Measurements from ENCODE around the gene DSEL. TPM values are rescaled to one million over a fixed set of nuclear protein-coding genes. Genes with fewer than 3 reads are reported as not detected.

DSEL gene
- polyA plus RNA-seq = 1 to 10 TPM; 1.0 to 6.4 (median 4.8) TPM

DNA sequence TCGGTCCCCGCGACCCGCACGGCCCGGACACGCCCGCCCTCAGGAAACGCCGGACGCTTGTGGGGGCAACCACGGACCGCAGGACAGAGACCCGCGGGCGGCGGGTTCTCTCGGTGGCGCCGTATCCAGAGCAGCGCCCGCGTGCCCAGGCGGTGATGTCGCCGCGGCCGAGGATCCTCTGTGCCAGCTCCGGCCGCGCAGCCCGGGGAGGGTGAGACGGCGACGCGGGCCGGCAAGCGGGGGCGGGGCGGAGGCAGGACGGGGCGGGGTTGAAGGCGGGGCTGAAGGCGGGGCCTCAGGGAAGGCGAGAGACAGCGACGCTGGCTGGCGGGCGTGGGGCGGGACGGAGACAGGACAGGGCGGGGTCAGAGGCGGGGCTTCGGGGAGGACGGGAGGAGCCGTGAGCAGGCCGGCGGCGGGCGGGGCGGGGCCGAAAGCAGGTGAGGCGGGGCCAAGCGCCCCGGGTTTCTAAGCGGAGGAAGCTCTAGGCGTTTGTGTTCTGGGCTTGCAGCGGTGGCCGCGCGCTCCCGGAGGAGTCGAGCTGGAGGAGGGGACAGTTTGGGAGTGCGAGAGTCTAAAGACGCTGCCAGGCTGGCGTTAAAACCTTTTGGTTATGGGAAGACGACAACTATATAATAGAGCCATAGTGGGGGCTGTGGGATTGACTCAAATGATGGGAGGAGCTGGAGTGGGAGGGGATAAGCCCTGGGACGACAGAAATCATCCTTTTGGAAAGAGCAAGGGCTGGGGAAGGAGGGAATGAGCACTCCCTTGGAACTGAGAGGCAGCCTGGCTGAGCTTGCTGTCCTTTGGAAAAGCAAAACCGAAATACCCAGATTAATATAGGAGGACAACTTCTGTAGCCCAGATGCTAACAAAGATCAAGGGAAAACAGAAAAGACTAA is at the start of gene DSEL:
Gene DSEL, minus strand, starts transcription at position 182 of the 905 bp plus-strand sequence. CDS start 2,112 bp downstream, outside the sequence.
- WGBS, 3 donors = 0% methylated on average over 74 to 79 of the region's 79 CpGs
- no peak within 1 kb of the TSS for H3K27ac ChIP-seq (ENCODE audit: low read depth, low read length)

- no peak overlapping the region for H3K27ac ChIP-seq (ENCODE audit: low read depth, low read length)
- WGBS, 3 donors = 57 to 67% (median 60%) methylated on average over 2 of the region's 2 CpGs
Observed at GRCh38 chr18:67553437-67553836, 36.9 kb upstream of the DSEL start.

- H3K27ac ChIP-seq (ENCODE audit: low read depth, low read length) = no peak overlapping the region
- 60 to 75% (median 72%) methylated on average over 3 of the region's 3 CpGs for WGBS, 3 donors
Observed at GRCh38 chr18:67550872-67551520, 34.5 kb upstream of the DSEL start.

- WGBS, 3 donors = 36 to 65% (median 62%) methylated on average over 4 of the region's 4 CpGs
- no peak overlapping the region for H3K27ac ChIP-seq (ENCODE audit: low read depth, low read length)
Observed at GRCh38 chr18:67549946-67550345, 33.4 kb upstream of the DSEL start.

DNA sequence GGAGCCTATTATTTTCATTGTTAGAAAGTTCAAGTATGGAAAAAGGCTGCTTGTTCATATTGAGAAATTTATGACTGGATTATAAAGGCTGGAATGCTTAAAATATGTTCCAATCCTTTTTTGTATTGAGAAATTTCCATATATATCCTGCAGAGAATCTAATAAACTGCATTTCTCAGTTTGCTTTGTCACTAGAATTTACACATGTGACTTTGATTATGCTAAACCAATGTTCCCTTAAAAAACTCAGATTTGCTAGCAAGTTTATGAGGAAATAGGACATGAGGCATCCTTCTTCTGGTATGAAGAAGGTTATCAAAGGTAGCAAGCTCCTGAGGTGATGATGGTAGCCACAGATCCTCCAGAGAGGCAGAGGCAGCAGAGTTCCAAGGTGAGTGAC is 29.2 kb upstream of the DSEL start:
- no peak overlapping the region for H3K27ac ChIP-seq (ENCODE audit: low read depth, low read length)

- WGBS, 3 donors = 82 to 88% (median 82%) methylated on average over 5 of the region's 5 CpGs
- H3K27ac ChIP-seq (ENCODE audit: low read depth, low read length) = no peak overlapping the region
Observed at GRCh38 chr18:67540559-67540958, 24.0 kb upstream of the DSEL start.

GRCh38 chr18:67531929-67532328 is 15.4 kb upstream of the DSEL start:
- H3K27ac ChIP-seq (ENCODE audit: low read depth, low read length) = no peak overlapping the region
- 90 to 96% (median 93%) methylated on average over 2 of the region's 2 CpGs for WGBS, 3 donors

DNA sequence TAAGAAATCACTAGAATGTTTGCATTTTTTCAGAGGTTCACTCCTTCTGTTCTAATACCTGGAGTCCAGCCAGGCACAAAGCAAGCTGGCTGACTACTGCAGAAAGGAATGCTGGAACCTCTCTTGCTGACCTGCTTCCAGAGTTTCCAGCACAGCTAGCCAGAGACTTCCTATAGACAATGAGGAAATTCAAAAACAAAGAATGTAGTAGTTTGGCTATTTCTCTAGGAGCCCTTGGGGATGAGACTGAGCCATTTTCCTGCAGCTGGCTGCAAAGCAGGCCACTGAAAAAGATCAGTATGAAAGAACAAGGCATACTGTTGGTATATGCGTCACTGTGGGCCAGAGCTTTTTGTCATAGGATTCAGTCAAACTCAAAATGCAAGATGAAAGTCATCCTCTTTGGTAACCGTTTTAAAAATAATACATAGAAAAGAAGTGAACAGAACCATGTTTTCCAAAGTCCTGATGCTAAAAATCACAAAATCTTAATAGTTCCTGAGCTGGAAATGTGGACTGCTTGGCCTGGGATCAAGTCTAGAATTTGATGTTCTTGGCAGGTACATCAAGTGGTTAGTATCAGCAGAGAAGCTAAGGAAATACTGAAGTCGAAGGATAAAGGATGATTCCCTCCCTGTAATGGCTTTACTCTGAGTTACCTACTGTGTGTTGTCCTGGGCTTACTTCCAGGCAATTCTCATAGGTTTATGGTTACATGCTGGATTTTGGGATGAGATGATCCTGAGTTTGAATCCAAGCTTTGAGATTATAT is 9.0 kb upstream of the DSEL start:
- no peak overlapping the region for H3K27ac ChIP-seq (ENCODE audit: low read depth, low read length)

GRCh38 chr18:67520351-67520921 is 3.9 kb upstream of the DSEL start:
- no peak overlapping the region for H3K27ac ChIP-seq (ENCODE audit: low read depth, low read length)
- WGBS, 3 donors = 52 to 79% (median 53%) methylated on average over 2 of the region's 2 CpGs

More for the DNA sequence above, 9.0 kb upstream of the DSEL start:
- 42 to 55% (median 49%) methylated on average over 3 of the region's 3 CpGs for WGBS, 3 donors

DNA sequence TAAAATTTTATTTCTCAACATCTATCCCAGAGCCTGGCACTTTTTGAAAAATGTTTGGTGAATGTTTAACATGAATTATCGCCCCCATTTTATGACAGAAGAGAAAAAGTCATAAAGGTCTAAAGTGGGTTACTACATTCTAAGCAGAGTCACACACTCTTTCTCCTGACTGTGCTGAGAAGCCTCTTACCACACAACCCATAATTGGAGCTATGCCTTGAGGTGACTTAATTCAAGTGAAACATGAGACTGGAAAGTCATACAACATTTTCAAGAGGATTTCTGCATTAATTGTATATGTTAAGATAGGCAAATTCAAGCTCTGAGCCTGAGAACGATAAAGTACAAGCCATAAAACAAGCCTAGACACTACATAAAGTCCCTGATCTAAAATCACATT is 3.1 kb upstream of the DSEL start:
- H3K27ac ChIP-seq (ENCODE audit: low read depth, low read length) = no peak overlapping the region
- whole genome bisulfite sequencing, 3 donors = 67 to 87% (median 78%) methylated on average over 2 of the region's 2 CpGs

- WGBS, 3 donors = 90 to 91% (median 90%) methylated on average over 5 of the region's 5 CpGs
- no peak overlapping the region for H3K27ac ChIP-seq (ENCODE audit: low read depth, low read length)
Observed at GRCh38 chr18:67518566-67518965, 2.0 kb upstream of the DSEL start.

DNA sequence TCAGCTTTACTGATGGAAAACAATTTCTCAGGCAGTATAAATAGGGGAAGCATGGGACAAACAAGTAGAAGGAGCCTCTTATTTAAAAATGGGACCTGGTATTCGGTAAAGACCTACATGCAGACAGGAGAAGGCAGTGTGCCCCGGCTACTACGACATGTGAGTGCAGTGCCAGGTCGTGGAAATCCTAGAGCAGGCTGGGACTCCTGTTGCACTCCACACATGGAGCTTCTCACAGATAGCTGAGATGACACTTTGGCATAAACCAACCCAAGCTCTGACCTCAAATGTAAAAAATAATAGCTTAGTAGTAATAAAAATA is 885 bp upstream of the DSEL start:
- WGBS, 3 donors = 5 to 17% (median 12%) methylated on average over 4 of the region's 4 CpGs
- no peak overlapping the region for H3K27ac ChIP-seq (ENCODE audit: low read depth, low read length)

DNA sequence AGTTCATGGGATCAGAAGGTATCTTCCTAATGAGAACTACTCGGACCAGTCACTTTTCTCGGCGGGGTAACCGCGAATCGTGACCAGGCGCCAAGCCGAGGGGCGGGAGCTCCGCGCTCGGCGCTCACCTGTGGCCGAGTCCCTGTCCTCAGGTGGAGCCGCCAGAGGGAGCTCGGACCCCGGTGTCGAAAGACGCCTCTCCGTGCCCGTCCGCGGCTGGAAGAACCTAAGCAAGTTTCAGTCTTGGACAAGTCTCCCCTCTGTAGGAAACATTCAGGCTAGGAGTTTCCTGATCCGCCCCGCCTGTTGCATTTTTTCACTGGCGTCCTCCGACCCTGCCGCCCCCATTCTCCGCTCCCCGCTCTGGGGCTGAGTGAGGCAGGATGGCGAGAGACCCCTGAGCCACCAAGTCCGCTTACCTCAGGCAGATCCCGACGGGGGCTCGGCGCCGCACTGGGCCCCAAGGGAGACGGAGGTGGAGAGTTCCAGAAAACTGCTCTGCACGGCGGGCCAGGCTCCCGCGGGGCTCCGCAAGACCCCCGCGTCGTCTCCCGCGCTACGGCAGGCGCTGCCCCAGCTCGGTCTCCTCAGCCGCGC is 480 bp downstream of the DSEL start:
- no peak overlapping the region for H3K27ac ChIP-seq (ENCODE audit: low read depth, low read length)
- 0 to 1% (median 1%) methylated on average over 40 to 53 of the region's 53 CpGs for WGBS, 3 donors

- WGBS, 3 donors = 71 to 80% (median 72%) methylated on average over 6 of the region's 6 CpGs
- H3K27ac ChIP-seq (ENCODE audit: low read depth, low read length) = no peak overlapping the region
Observed at GRCh38 chr18:67514901-67515540, 1.5 kb downstream of the DSEL start.

- 69 to 82% (median 75%) methylated on average over 3 of the region's 3 CpGs for WGBS, 3 donors
- no peak overlapping the region for H3K27ac ChIP-seq (ENCODE audit: low read depth, low read length)
Observed at GRCh38 chr18:67514465-67514864, 2.1 kb downstream of the DSEL start.

DNA sequence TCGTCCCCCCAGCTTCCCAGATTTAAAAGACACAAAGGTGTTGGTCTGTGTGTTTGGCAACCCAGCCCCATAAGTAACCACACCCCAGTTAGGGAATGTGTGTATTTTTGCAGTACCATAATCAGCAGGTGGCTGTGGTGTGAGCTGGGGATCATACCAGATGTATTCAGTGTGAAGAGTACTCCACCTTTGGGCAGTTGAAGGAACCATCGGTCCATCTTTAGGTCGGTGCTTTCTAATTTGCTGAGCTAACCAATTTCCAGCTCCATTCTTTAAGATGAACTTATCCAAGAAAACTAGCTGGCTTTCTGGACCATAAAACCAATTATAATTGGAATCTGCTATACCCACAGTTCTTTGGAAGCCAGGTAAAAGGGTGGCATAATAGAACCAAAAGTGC is 3.2 kb downstream of the DSEL start:
- no peak overlapping the region for H3K27ac ChIP-seq (ENCODE audit: low read depth, low read length)
- WGBS, 3 donors = 77 to 88% (median 87%) methylated on average over 3 of the region's 3 CpGs

DNA sequence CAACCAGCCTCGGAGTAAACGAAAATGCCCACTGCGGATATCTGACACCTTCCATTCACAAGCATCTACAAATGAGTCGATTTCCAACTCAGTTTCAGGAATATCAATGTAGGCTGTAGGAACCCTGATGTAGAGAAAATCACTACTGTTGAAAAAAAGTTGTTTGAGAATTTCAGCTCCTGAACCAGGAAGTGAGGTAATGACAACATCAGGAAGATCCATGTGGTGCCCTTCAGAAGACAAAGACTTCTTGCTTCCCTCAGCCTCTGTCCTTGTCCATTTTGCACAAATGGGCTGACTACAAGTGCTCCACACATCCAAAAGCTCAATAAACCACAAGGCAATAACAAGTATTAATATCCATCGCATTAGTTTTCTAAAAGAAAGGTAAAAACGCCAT is 4.7 kb downstream of the DSEL start:
- no peak overlapping the region for H3K27ac ChIP-seq (ENCODE audit: low read depth, low read length)
- 87 to 97% (median 95%) methylated on average over 6 of the region's 6 CpGs for WGBS, 3 donors

GRCh38 chr18:67510831-67511230 is 5.7 kb downstream of the DSEL start:
- WGBS, 3 donors = 69 to 83% (median 74%) methylated on average over 3 of the region's 3 CpGs
- no peak overlapping the region for H3K27ac ChIP-seq (ENCODE audit: low read depth, low read length)

All from adipose tissue (tissue), 3 donors.